ENCODE data around the gene ZNF664.
A peak's percentile ranks its signal among the peaks of the same experiment; 100 is the strongest.

Gene ZNF664

GRCh38 chr12:123941624-123942237, 31.3 kb upstream of the ZNF664 start:
- no peak for DNase-seq

DNA sequence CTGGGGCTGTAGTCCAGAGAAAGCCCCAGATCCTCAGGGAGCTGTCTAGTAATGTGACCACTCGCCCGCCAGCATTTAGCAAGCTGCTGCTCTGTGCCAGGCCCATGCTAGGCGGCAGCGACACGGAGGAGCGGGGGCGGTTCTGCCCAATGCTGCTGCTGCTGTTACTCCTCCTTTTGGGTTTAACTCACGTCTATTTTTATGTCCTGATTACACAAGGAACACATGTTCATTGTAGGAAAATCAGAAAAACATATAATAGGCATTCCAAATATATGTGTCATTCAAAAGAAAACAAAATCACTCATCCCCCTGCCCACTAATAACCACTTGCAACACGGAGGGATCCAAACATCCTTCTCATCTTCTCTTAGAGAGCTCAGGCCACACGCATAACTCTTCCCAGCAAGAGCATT, 30.8 kb upstream of the ZNF664 start:
- peak in 11 of 56 donors; percentile 10 to 43 (median 17) for DNase-seq

GRCh38 chr12:123942911-123943648, 29.9 kb upstream of the ZNF664 start:
- DNase-seq: no peak

GRCh38 chr12:123943816-123944215, 29.2 kb upstream of the ZNF664 start:
- DNase-seq: no peak

GRCh38 chr12:123944696-123945095, 28.3 kb upstream of the ZNF664 start:
- no peak for DNase-seq

GRCh38 chr12:123945287-123946151, 27.5 kb upstream of the ZNF664 start:
- DNase-seq: peak in 5 of 56 donors; percentile 11 to 34 (median 28)

DNA sequence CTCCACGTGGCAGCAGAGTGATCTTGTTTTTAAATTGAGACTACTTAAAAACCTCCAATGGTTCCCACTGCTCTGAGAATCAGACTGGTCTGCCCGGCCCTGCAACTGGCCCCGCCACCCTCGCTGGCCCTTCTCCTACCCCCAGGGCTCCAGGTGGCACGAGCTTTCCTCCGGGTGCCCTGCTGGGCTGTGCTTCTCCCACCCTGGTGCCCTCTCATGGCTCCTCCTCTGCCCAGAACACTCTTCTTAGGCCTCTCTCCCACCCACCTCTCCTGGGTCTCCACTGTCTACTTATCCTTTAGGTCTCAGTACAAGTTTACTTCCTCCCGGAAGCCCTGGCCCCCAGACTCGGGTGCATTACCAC, 26.9 kb upstream of the ZNF664 start:
- no peak for DNase-seq

DNA sequence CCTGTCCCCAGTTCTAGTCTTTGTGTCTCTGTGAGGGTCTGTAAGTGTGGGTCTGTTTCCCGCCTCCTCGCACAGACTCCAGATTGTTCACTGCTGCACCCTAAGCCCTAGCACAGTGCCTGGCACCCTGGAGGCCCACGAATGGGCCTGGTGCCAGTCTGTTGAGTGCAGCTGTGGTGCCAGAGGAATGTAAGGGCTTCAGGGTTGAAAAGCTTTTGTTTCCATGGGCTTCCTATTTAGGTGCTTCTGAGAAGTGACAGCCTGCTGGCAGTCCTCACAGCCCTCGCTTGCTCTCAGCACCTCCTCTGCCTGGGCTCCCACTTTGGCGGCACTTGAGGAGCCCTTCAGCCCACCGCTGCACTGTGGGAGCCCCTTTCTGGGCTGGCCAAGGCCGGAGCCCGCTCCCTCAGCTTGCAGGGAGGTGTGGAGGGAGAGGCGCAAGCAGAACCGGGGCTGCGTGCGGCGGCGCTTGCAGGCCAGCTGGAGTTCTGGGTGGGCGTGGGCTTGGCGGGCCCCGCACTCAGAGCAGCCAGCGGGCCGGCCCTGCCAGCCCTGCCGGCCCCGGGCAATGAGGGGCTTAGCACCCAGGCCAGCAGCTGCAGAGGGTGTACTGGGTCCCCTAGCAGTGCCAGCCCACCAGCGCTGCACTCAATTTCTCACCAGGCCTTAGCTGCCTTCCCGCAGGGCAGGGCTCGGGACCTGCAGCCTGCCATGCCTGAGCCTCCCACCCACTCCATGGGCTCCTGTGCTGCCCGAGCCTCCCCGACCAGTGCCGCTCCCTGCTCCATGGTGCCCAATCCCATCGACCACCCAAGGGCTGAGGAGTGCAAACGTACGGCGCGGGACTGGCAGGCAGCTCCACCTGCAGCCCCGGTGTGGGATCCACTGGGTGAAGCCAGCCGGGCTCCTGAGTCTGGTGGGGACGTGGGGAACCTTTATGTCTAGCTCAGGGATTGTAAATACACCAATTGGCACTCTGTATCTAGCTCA, 26.2 kb upstream of the ZNF664 start:
- peak in 3 of 56 donors; percentile 14 to 33 (median 15) for DNase-seq

DNA sequence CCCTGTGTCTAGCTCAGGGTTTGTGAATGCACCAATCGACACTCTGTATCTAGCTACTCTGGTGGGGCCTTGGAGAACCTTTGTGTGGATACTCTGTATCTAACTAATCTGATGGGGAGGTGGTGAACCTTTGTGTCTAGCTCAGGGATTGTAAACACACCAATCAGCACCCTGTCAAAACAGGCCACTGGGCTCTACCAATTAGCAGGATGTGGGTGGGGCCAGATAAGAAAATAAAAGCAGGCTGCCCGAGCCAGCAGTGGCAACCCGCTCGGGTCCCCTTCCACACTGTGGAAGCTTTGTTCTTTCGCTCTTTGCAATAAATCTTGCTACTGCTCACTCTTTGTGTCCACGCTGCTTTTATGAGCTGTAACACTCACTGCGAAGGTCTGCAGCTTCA, 25.5 kb upstream of the ZNF664 start:
- DNase-seq: peak in 4 of 56 donors; percentile 15 to 35 (median 30)

DNA sequence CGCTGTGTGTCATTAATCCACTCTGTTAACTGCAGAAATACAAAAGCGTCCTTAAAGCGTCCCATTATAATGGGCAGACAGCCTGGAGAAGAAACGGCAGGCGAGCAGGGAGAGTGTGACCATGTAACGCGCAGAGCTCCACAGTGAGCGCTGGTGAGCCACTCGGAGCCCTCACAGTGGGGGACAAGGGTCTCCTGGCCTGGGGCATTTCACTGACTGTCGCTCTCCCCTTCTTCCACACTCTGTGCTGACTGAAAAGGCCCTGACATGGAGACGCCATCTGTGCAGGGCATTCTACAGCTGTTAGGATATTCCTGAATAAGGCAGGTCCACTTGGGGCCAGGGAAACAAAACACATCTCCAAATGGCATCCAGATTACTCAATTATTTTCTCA, 24.6 kb upstream of the ZNF664 start:
- peak in 17 of 56 donors; percentile 7 to 65 (median 26) for DNase-seq

GRCh38 chr12:123948796-123949769, 23.9 kb upstream of the ZNF664 start:
- peak in 6 of 56 donors; percentile 5 to 34 (median 23) for DNase-seq

GRCh38 chr12:123949770-123950165, 23.2 kb upstream of the ZNF664 start:
- DNase-seq: no peak

GRCh38 chr12:123950476-123951349, 22.3 kb upstream of the ZNF664 start:
- DNase-seq: no peak

DNA sequence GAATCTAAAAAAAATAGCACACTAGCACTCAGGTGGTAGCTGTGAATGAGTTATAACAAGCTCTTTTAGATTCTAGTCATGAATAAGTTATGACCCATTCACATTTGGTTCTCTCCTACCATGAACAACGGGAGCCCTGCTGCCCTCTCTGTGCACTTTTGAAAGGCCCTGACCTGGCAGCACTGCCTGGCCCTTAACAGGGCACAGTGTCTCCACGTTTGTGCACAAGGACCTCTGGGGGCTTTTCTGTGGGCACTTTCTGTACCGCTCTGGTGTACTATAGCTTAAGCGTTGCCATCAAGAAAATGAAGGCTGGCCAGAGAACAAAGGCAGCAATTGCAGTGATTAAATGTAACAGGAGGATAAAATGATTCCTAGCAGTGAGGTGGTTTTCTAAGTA, 21.5 kb upstream of the ZNF664 start:
- no peak for DNase-seq

GRCh38 chr12:123952037-123952436, 21.0 kb upstream of the ZNF664 start:
- DNase-seq: no peak

DNA sequence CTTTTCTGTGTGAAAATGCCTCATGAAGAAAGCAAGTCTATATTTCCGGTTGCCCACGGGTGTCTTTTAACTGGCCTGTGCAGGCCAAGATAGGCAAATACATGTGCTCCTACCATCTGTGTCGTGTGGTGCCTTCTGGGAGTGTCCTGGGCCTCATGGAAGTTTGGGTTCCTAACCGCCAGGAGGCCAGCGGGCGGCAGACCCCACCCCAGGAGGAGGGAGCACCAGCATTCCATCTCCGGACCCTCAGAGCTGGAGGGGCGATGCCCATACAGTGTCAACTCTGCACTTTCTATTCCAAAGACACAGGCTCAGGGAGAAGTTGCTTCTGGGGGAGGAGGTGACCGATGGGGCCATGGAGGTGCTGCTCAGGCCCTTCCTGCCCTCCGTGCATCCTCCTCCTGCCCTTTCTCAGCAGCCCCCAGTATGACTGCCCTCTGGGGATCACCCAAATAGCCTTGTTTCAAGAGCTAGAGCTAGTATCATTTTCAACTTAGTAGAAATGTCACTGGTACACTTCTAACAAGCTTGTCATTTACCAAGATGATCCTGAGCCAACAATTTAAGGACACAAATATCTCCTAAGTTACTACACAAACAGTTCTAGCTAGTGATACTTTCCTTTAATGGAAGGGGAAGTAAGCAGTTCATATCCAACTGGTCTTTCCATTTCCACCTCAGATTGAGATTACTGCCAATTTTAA, 18.2 kb upstream of the ZNF664 start:
- no peak for DNase-seq

DNA sequence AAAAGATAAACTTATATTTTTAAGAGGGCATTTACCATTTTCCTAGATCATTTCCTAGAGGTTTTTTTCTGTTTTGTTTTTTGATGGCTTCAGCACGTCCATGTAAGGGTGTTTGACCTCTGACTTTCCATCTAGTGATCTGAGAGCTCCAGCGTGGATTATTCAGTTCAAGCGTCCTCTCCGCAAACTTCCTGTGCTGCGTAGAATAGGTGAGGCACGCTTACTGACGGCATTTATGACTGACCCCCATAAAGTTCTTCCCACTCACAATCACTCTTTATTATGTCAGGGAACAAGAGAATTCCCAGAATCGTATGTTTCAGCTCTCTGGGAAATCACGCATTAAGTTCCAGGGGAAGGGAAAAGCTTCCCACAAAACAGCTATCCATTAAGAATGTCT, 16.8 kb upstream of the ZNF664 start:
- no peak for DNase-seq

DNA sequence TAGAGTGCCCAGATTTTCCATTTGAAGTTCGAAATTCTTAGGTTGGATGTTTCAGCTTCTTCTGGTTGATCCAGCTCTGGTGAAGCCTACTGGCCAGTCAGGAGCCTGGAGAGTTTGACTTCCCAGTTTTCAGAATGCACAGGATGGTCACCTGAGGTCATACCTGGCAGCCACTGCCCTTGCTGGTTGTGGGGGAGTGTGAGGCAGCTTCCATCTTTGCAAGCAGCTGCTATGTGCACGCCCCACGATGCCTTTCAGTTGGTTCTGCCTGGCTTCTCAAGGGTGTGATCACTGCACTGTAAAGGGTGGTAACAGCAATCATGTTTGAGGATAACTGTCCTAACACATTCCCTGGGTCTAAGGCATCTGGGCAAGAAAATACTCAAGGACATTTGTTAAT, 15.8 kb upstream of the ZNF664 start:
- DNase-seq: no peak

Data from nucleus accumbens (tissue), 56 donors.